GM12891 (cell line): Measurements from ENCODE around the gene WEE2.

ENCODE experiments used
- POLR2A ChIP-seq: IDR thresholded peaks from 2 replicates; pipeline ENCODE4 v1.6.1; 2011; ENCODE audit warnings: low read depth, low read length, control low read depth
- POLR2AphosphoS5 ChIP-seq: IDR thresholded peaks from 2 replicates; pipeline ENCODE4 v1.6.1; 2011; ENCODE audit warnings: low read depth, low read length, control low read depth
- POU2F2 ChIP-seq: IDR thresholded peaks from 2 replicates; pipeline ENCODE4 v1.6.1; 2011; ENCODE audit warnings: low read depth, mild to moderate bottlenecking, control low read depth, low read length, moderate library complexity

GRCh38 chr7:141686670-141687069 lies 21.5 kb upstream of the WEE2 start:
- no peak for TF ChIP-seq POLR2AphosphoS5
- no peak for TF ChIP-seq POLR2A
- TF ChIP-seq POU2F2: no peak
